ENCODE measurements around the gene WNT2B. TPM values are rescaled to one million over a fixed set of nuclear protein-coding genes. Genes with fewer than 3 reads are reported as not detected.

The WNT2B gene
- total RNA-seq, 2 experiments from 2014 or later, result not detected

DNA sequence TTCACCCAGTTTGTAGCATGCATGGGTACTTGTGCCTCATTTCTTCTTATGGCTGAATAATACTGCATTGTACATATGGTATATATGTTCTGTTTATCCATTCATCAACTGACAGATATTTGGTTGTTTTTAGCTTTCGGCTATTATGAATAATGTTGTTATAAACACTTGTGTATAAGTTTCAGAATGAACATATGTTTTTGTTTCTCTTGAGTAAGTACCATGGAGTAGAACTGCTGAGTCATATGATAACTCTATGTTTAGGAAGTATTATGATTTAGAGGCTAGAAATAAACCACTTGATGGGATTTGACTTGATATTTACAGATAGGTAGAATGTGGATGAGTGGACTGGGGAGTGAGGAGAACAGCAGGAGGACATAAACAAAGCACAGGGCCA, 48.6 kb downstream of the WNT2B start:
- H3K4me3 Mint-ChIP-seq, result no peak overlapping the region
- H3K9me3 Mint-ChIP-seq, result no peaks in the 10 kb centered on the region
- CTCF ChIA-PET, result no interaction called here
- ATAC-seq, result no peak
- H3K36me3 Mint-ChIP-seq (ENCODE audit: low read depth), result peaks cover 1% of the 10 kb centered on the region
- TF ChIP-seq, protein P1, sequence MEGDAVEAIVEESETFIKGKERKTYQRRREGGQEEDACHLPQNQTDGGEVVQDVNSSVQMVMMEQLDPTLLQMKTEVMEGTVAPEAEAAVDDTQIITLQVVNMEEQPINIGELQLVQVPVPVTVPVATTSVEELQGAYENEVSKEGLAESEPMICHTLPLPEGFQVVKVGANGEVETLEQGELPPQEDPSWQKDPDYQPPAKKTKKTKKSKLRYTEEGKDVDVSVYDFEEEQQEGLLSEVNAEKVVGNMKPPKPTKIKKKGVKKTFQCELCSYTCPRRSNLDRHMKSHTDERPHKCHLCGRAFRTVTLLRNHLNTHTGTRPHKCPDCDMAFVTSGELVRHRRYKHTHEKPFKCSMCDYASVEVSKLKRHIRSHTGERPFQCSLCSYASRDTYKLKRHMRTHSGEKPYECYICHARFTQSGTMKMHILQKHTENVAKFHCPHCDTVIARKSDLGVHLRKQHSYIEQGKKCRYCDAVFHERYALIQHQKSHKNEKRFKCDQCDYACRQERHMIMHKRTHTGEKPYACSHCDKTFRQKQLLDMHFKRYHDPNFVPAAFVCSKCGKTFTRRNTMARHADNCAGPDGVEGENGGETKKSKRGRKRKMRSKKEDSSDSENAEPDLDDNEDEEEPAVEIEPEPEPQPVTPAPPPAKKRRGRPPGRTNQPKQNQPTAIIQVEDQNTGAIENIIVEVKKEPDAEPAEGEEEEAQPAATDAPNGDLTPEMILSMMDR (IDR thresholded peaks at IDR 0.05), result no peak
- no peak for DNase-seq
- POLR2A ChIA-PET, result no interaction called here
- H3K27ac Mint-ChIP-seq, result no peak overlapping the region
- intact Hi-C loops (cut with micrococcal nuclease), result no loop called here
- H3K4me1 Mint-ChIP-seq (ENCODE audit: low read depth), result no peaks in the 10 kb centered on the region
- H3K27me3 Mint-ChIP-seq, result no peaks in the 10 kb centered on the region

- H3K9me3 Mint-ChIP-seq, result no peaks in the 10 kb centered on the region
- intact Hi-C loops (cut with micrococcal nuclease), result no loop called here
- no peaks in the 10 kb centered on the region for H3K4me1 Mint-ChIP-seq (ENCODE audit: low read depth)
- H3K27ac Mint-ChIP-seq, result no peak overlapping the region
- peaks cover 1% of the 10 kb centered on the region for H3K36me3 Mint-ChIP-seq (ENCODE audit: low read depth)
- no peak overlapping the region for H3K4me3 Mint-ChIP-seq
- TF ChIP-seq, protein P1 (IDR thresholded peaks at IDR 0.05), result no peak
- no peak for DNase-seq
- CTCF ChIA-PET, result no interaction called here
- ATAC-seq, result no peak
- no peaks in the 10 kb centered on the region for H3K27me3 Mint-ChIP-seq
- POLR2A ChIA-PET, result interaction anchor here (0.7 kb wide), 1 partner anchor 117 kb away, joined by 3 read pairs; no protein-coding TSS in a partner anchor
Observed at GRCh38 chr1:112558634-112559033, 49.9 kb downstream of the WNT2B start.

DNA sequence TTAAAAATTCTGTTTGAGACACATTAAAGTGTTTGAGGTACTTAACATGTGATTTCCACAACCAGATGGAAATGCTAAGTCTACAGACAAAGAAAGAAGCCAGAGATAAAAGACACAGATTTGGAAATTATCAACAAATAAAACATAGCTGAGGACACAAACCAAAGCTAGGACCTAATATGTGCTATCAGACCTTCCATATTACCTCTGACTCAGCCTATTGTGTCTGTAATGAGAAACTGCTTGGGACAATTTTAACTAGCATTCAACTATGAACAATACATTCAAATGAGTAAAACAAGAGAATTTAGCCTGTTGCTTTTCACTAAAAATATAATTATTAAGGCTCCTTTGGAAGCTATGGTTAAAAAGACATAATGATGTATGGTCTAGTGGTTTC, 54.6 kb downstream of the WNT2B start:
- no peaks in the 10 kb centered on the region for H3K9me3 Mint-ChIP-seq
- CTCF ChIA-PET, result no interaction called here
- POLR2A ChIA-PET, result no interaction called here
- H3K4me3 Mint-ChIP-seq, result no peak overlapping the region
- peaks cover 1% of the 10 kb centered on the region for H3K36me3 Mint-ChIP-seq (ENCODE audit: low read depth)
- no peaks in the 10 kb centered on the region for H3K27me3 Mint-ChIP-seq
- TF ChIP-seq, protein P1 (IDR thresholded peaks at IDR 0.05), result no peak
- no peak overlapping the region for H3K27ac Mint-ChIP-seq
- DNase-seq, result no peak
- no peaks in the 10 kb centered on the region for H3K4me1 Mint-ChIP-seq (ENCODE audit: low read depth)
- no peak for ATAC-seq
- intact Hi-C loops (cut with micrococcal nuclease), result no loop called here

DNA sequence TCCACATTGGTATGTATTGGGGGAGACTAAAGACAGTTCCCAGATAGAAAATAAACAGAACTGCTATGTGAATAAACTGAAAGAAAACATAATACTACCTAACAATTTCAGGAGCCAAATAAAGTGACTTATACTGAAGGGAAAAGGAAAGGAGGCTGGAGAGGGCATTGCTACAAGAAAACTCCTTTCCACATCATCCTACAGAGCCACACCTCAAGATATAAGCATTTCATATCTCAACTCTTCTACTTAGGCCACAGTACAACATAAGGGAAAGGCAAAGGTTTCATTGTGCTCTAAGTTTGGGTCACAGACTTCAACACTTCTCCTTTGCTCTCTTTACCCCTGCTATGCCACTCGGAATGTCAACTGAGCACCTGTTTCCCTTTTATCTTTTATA, 55.3 kb downstream of the WNT2B start:
- no peak for ATAC-seq
- TF ChIP-seq, protein P1 (IDR thresholded peaks at IDR 0.05), result no peak
- Mint-ChIP-seq H3K36me3 (ENCODE audit: low read depth) (peaks cover 1% of the 10 kb centered on the region), H3K4me3 (no peak overlapping the region), H3K9me3 (no peaks in the 10 kb centered on the region), H3K27me3 (no peaks in the 10 kb centered on the region), H3K4me1 (ENCODE audit: low read depth) (no peaks in the 10 kb centered on the region), H3K27ac (no peak overlapping the region)
- intact Hi-C loops (cut with micrococcal nuclease), result no loop called here
- DNase-seq, result no peak
- ChIA-PET POLR2A (no interaction called here), CTCF (no interaction called here)

DNA sequence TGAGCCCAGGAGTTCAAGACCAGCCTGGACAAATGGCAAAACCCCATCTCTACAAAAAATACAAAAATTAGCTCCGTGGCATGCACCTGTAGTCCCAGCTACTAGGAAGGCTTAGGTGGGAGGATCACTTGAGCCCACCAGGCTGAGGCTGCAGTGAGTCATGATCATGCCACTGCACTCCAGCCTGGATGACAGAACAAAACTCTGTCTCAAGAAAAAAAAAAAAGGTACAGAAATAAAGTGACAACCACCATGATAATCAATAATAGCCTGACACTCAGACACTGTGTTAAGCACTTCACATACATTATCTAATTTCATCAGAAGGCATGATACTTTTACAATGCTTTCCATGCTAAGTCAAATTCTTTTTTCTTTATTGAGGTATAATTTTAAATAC, 57.0 kb downstream of the WNT2B start:
- no peaks in the 10 kb centered on the region for H3K4me1 Mint-ChIP-seq (ENCODE audit: low read depth)
- CTCF ChIA-PET, result no interaction called here
- ATAC-seq (no peak), DNase-seq (no peak)
- no peaks in the 10 kb centered on the region for H3K36me3 Mint-ChIP-seq (ENCODE audit: low read depth)
- no peaks in the 10 kb centered on the region for H3K9me3 Mint-ChIP-seq
- TF ChIP-seq, protein P1 (IDR thresholded peaks at IDR 0.05), result no peak
- intact Hi-C loops (cut with micrococcal nuclease), result no loop called here
- no peaks in the 10 kb centered on the region for H3K27me3 Mint-ChIP-seq
- H3K27ac Mint-ChIP-seq, result no peak overlapping the region
- POLR2A ChIA-PET, result no interaction called here
- H3K4me3 Mint-ChIP-seq, result no peak overlapping the region
